Nephron (organoid): Measurements from ENCODE around the gene LRP10.
A peak's percentile ranks its signal among the peaks of the same experiment; 100 is the strongest.

ENCODE experiments used
- H3K27ac Mint-ChIP-seq, 3 experiments: 2 replicates each; pipeline ENCODE4 v1.8.0; 2020; ENCODE audit warnings: mixed read lengths in 3 of 3, mild to moderate bottlenecking in 2 of 3, moderate library complexity in 1 of 3
- H3K27me3 Mint-ChIP-seq: 2 replicates; pipeline ENCODE4 v1.8.0; 2021; ENCODE audit warnings: low read depth, mild to moderate bottlenecking, moderate library complexity, mixed read lengths
- H3K36me3 Mint-ChIP-seq: 2 replicates; pipeline ENCODE4 v1.8.0; 2020; ENCODE audit warnings: low read depth, mixed read lengths
- H3K4me1 Mint-ChIP-seq: 2 replicates; pipeline ENCODE4 v1.8.0; 2020; ENCODE audit warnings: mixed read lengths
- H3K4me3 Mint-ChIP-seq, 3 experiments: 2 replicates each; pipeline ENCODE4 v1.8.0; 2020; ENCODE audit warnings: mild to moderate bottlenecking in 3 of 3, mixed read lengths in 3 of 3, moderate library complexity in 2 of 3
- H3K9me3 Mint-ChIP-seq: 2 replicates; pipeline ENCODE4 v1.8.0; 2020; ENCODE audit warnings: mixed read lengths
- TF ChIP-seq, protein P1 (sequence below), 3 experiments: fragments of 200-600 bp; sonication (generic); IDR thresholded peaks; one replicate each; pipeline ENCODE4 v1.5.0; 2021; ENCODE audit warnings: antibody characterized with exemption in 3 of 3; ENCODE audit not compliant: unreplicated experiment in 3 of 3

Gene LRP10

DNA sequence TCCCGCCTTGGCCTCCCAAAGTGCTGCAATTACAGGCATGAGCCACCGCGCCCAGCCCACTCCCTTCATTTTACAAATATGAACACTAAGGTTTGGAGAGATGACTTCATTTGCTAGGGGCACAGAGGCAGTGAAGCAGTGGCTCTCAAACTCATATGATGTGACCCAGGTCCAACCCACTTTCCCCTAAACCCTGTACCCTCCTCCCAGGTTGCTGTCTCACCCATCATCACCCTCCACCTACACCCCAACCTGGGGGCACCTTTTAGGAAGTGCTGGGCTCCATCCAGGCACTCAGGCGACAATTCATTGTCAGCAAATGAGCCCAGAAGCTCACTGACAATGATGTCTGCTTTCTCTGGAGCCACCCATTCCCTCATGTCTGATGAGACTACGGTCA lies 52.2 kb downstream of the LRP10 start:
- TF ChIP-seq, protein P1, sequence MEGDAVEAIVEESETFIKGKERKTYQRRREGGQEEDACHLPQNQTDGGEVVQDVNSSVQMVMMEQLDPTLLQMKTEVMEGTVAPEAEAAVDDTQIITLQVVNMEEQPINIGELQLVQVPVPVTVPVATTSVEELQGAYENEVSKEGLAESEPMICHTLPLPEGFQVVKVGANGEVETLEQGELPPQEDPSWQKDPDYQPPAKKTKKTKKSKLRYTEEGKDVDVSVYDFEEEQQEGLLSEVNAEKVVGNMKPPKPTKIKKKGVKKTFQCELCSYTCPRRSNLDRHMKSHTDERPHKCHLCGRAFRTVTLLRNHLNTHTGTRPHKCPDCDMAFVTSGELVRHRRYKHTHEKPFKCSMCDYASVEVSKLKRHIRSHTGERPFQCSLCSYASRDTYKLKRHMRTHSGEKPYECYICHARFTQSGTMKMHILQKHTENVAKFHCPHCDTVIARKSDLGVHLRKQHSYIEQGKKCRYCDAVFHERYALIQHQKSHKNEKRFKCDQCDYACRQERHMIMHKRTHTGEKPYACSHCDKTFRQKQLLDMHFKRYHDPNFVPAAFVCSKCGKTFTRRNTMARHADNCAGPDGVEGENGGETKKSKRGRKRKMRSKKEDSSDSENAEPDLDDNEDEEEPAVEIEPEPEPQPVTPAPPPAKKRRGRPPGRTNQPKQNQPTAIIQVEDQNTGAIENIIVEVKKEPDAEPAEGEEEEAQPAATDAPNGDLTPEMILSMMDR (IDR thresholded peaks at IDR 0.05; ENCODE audit: unreplicated experiment in 3 of 3): no peak
- H3K4me1 Mint-ChIP-seq: peaks cover 13% of the 10 kb centered on the region
- H3K4me3 Mint-ChIP-seq: no peak overlapping the region
- H3K9me3 Mint-ChIP-seq: no peaks in the 10 kb centered on the region
- H3K27ac Mint-ChIP-seq: no peak overlapping the region
- H3K27me3 Mint-ChIP-seq: no peaks in the 10 kb centered on the region
- H3K36me3 Mint-ChIP-seq: peaks cover 62% of the 10 kb centered on the region

DNA sequence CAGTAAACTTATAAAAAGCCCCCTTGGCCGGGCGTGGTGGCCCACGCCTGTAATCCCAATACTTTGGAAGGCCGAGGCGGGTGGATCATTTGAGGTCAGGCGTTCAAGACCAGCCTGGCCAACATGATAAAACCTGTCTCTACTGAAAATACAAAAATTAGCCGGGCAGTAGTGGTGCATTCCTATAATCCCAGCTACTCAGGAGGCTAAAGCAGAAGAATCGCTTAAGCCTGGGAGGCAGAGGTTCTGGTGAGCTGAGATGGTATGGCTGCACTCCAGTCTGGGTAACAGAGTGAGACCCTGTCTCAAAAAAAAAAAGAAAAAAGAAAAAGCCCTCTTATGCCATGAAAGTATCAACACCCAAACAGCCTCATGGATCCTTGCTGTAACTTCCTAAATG lies 54.0 kb downstream of the LRP10 start:
- peaks cover 6% of the 10 kb centered on the region for H3K4me1 Mint-ChIP-seq
- H3K27me3 Mint-ChIP-seq: no peaks in the 10 kb centered on the region
- no peaks in the 10 kb centered on the region for H3K9me3 Mint-ChIP-seq
- H3K36me3 Mint-ChIP-seq: peaks cover 52% of the 10 kb centered on the region
- H3K27ac Mint-ChIP-seq: no peak overlapping the region
- TF ChIP-seq, protein P1 (IDR thresholded peaks at IDR 0.05; ENCODE audit: unreplicated experiment in 3 of 3): no peak
- H3K4me3 Mint-ChIP-seq: no peak overlapping the region

DNA sequence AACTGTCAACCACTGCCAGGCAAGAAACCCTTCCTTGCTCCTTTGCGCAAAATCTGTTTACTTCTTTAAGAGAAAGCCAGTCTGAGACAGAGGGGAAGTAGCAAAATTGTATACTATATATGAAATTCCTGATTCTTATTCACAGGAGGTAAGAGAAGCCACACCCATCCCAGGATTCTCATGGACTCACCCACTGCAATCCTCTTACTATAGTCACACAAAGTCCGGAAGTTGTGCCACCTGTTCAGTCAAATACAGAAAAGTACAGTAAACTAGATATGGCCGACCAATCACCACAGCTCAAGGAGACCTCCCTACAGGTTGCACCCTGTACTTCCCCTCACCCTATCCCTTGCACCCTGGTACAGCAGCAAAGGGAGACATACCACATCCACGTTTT lies 54.8 kb downstream of the LRP10 start:
- Mint-ChIP-seq H3K4me3 (peak overlapping the region in 2 of 3 experiments; percentile 11 to 34), H3K27me3 (no peaks in the 10 kb centered on the region), H3K36me3 (peaks cover 45% of the 10 kb centered on the region), H3K9me3 (no peaks in the 10 kb centered on the region), H3K27ac (no peak overlapping the region), H3K4me1 (peaks cover 6% of the 10 kb centered on the region)
- TF ChIP-seq, protein P1 (IDR thresholded peaks at IDR 0.05; ENCODE audit: unreplicated experiment in 3 of 3): no peak

DNA sequence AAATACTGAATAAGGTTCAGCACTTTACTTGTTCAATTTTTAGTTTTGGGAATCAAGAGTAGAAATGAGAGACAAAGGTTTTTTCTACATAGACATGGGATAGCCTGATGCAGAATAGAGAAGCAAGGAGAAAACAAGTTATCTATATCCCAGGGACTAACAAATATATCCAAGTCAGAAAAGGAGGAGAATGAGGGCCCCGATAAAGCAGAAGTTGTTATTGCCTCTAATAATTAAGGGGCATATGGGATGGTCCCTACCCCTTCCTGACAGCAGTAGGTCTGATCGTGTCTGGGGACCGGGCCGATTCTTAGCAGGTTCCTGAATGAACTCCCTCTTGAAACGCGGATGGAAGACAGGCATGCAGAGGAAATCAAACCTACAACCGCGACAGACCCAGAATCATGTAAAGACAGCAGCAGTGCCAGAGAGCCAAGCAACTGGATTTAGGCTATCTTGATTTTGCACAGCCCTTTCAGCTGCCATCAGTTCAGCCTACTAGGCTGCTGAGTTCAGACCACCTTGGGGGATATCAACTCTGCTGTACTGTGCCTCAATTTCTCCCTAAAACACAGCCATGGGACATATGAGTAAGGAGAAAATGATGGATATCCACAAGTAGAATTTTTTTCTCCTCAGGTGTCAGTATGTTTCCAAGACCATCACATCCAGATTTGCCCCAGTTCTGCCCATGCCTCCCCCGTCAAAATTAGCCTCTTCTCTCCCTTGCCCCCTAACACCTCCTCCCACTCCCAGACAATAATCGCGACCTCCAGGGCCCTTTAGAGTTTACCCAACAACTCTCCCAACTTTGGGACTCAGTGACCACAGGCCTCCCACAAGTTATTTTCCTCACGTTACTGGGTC lies 56.9 kb downstream of the LRP10 start:
- Mint-ChIP-seq H3K27ac (no peak overlapping the region), H3K4me3 (no peak overlapping the region), H3K9me3 (no peaks in the 10 kb centered on the region), H3K27me3 (no peaks in the 10 kb centered on the region), H3K4me1 (peaks cover 6% of the 10 kb centered on the region), H3K36me3 (peaks cover 28% of the 10 kb centered on the region)
- TF ChIP-seq, protein P1 (IDR thresholded peaks at IDR 0.05; ENCODE audit: unreplicated experiment in 3 of 3): no peak

DNA sequence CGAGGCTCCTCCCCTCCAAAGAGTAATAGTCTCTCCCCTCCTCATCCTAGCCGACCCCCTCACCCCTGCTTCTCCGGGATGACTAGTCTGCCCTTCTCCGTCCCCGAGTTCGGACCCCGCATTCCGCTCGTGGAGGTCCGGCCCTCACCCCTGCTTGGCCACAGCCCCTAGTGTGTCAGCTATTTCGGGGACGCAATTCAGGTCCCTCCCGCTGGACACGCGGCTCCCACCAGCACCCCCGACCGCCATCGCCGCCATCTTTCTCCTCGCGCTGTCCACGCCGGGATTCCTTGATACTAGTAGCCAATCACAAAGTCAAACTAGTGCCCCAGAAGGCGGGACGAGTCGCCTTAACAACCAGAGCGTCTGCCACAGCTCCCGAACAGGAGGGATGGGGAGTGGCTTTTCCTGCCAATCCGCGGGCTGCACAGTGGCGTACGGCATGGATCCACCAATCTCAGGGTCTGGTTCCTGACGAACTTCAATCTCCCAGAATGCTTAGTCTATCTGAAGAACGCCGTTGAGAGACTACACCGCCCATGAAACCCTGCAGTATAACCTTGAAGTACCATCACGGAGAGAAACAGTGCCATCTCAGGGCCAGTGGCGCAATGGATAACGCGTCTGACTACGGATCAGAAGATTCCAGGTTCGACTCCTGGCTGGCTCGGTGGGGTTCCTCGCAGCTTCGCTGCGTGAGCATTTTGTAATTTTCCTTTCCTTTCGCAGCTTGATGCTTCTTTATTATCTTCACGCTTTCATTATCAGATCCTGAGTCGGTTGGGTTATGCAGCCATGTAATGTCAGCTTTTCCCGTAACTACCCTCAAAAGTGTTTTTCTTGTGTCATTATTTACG lies 57.8 kb downstream of the LRP10 start, which contains the start of gene PRMT5:
Gene PRMT5 (minus strand): TSS at position 273 of the 857 bp plus-strand sequence. CDS start 15 bp downstream, at position 258.
- TF ChIP-seq, protein P1 (IDR thresholded peaks at IDR 0.05; ENCODE audit: unreplicated experiment in 3 of 3): no peak
- peaks cover 6% of the 10 kb centered on the region for H3K4me1 Mint-ChIP-seq
- H3K36me3 Mint-ChIP-seq: peaks cover 19% of the 10 kb centered on the region
- no peak within 1 kb of the TSS for H3K27ac Mint-ChIP-seq
- H3K27me3 Mint-ChIP-seq: no peaks in the 10 kb centered on the region
- H3K4me3 Mint-ChIP-seq: no peak within 1 kb of the TSS
- H3K9me3 Mint-ChIP-seq: no peaks in the 10 kb centered on the region
